GF-D8 (cell line): ENCODE data around the gene SPTBN4.

Source experiments
- DNase-seq: peaks from one replicate; lab custom pipeline; 2025; lab: John Stamatoyannopoulos, UW

Gene SPTBN4

GRCh38 chr19:40565910-40566495 is 99.2 kb downstream of the SPTBN4 start:
- DNase-seq: no peak

DNA sequence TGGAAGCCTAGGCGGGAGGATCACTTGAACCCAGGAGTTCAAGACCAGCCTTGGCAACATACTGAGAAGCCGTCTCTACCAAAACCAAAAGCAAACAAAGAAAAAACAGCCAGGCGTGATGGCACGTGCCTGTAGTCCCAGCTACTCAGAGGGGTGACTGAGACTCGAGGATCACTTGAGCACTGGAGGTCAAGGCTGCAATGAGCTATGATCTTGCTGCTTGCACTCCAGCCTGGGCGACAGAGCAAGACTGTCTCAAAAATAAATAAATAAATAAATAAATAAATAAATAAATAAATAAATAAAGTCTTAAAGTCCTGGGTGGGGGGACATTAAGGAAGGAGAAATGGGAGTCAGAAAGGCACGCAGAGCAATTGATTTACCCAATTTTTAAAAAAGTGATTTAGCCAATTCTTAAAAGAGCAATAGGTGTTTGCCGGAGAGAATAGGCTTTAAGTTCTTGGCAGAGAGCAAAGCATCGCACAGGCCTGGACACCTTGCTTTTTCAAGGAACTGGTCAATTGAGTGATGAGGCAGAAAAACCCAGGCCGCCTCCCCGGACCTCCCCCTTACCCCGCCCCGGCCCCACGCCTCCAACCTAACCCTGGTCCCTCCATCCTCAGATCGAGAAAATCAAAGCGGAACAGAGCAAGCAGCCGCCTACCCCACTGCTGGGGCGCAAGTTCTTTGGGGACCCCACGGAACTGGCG is 100.4 kb downstream of the SPTBN4 start:
- DNase-seq: no peak

GRCh38 chr19:40567750-40568494 is 101.1 kb downstream of the SPTBN4 start:
- no peak for DNase-seq

- peak; percentile 83 for DNase-seq
These were observed 103.7 kb downstream of the SPTBN4 start for GRCh38 chr19:40570313-40571004.

DNA sequence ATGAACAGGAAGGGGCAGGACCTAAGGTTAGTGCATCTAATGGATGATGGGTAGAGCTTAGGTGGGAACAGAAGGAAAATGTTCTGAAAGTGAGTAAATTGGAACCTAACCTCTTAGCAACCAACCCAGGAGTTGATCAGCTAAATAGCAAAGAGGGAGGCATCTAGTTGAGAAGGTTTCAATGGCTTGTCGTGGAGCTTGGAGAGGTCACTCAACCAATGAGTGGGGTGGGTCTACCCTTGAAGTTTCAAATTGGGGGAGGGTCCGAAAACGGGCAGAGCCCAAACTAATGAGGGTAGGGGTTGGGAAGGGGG is 104.2 kb downstream of the SPTBN4 start:
- no peak for DNase-seq

- DNase-seq: no peak
These were observed 105.2 kb downstream of the SPTBN4 start for GRCh38 chr19:40571831-40572495.

DNA sequence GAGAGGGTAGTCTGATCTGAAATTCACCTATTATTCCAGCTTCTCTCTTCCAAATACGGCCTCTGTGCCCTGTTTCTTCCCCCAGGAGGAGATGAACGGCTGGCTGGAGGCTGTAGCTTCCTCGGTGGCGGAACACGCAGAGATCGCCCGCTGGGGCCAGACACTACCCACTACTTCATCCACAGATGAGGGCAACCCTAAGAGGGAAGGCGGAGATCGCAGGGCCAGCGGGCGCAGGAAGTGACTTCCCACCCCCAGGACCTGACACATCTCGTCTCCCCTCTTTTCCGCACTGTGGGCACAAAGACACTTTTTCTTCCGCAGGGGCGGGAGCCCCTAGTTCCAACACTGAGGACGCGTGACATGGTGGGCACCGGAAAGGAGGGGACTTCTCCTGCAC is 108.5 kb downstream of the SPTBN4 start:
- no peak for DNase-seq

DNA sequence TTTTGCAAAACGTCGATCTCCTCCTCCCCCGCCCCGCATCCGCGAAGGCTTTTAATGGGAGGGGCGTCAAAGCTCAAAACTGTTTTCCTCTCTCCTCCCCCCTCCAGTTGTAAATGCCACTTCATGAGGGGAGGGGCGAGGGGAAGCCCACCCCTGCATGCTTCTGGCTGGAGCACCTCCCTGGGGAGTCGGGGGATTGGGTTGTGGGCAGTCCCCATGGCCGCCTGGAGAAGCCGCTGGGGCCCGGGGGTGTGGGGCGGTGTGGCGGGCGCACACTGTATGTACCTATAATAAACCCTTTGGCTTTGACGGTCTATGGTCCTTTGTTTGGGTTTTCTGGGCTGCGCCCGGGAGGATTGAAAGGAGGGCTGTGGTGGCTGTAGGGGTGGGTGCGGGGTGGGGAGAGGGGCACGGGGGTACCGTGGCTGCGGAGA is 109.4 kb downstream of the SPTBN4 start:
- DNase-seq: no peak

DNA sequence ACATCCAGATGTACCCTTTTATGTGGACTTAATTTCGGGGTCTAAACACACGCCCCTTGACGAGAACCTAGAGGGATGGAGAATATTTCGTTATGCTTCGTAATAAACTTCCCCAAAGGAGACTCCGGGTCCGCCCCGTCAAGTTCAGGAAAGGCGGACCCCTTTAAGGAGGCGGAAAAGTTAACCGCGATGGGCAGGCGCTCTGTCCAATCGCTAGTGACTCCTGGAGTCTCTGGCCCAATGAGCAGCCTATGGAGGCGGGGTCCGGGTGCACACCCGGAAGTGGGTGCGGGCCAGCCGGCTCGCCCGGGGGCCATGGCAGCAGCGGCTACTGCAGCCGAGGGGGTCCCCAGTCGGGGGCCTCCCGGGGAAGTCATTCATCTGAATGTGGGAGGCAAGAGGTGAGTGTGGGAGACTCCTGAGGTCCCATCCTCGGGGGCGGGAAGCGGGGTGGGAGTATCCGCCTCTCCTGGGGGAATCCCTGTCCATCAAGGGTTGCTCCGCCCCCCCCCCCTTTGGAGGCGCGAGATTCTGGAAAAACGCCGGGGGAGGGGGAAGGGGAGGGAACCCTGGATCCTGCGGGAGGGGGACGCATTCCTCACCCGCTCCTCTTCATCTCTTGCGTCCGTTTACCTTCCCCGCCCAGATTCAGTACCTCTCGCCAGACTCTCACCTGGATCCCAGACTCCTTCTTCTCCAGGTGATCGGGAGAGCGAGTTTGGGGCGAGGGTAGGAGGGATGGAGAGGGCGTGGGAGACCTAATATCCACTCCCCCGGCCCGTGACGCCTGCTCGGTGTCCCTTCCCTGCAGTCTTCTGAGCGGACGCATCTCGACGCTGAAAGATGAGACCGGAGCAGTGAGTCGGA is 110.0 kb downstream of the SPTBN4 start, which contains the start of gene SHKBP1:
SHKBP1 (plus strand) TSS at position 289 of the 867 bp plus-strand sequence; CDS start at position 316, 27 bp downstream.
- DNase-seq: peak; percentile 78

DNA sequence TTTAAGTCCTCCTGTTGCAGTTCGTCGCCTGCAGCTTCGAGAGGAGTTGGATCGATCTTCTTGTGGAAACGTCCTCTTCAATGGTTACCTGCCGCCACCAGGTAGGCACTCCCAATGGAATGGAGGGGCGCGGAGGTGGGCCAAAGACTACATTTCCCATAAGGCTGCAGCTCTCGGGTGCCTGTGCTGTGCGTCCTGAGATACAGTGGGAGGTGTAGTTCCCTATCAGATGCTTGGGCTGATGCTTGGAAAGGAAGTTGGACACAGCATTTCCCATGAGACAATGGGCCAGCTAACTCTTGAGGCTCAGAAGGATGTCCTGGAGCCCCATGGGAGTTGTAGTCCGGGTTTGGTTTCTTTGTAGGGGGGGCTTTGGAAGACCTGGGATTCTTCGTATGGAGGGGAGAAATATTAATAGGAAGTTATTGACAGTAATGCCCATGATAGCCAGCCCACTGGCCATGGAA is 111.7 kb downstream of the SPTBN4 start:
- no peak for DNase-seq

DNA sequence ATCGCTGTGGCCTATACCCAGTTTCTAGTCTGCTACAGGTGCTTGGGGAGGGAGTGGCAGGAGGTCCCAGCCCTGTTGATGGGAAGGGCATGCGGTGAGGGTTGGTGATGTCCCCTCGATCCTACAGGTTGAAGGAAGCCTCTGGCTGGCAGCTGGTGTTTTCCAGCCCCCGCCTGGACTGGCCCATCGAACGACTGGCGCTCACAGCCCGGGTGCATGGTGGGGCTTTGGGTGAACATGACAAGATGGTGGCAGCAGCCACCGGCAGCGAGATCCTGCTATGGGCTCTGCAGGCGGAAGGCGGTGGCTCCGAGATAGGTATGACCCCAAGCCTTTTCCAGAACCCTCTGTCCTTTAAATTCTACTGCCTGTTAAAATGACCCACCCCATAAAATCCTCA is 113.8 kb downstream of the SPTBN4 start:
- DNase-seq: no peak

DNA sequence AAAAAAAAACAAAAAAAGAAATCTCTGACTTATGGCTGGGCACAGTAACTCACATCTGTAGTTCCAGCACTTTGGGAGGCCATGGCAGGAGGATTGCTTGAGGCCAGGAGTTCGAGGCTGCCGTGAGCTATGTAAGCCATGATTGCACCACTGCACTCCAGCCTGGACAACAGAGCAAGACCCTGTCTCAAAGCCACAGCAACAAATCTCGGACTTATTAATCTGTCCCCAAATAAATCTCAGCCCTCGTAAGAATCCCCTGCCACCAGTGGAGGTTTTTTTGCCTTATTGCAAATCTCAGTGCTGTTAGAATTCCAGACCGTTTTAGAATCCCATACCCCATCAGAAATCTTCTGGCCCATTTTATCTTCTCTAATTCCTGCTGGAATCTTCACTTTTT is 114.7 kb downstream of the SPTBN4 start:
- DNase-seq: no peak

DNA sequence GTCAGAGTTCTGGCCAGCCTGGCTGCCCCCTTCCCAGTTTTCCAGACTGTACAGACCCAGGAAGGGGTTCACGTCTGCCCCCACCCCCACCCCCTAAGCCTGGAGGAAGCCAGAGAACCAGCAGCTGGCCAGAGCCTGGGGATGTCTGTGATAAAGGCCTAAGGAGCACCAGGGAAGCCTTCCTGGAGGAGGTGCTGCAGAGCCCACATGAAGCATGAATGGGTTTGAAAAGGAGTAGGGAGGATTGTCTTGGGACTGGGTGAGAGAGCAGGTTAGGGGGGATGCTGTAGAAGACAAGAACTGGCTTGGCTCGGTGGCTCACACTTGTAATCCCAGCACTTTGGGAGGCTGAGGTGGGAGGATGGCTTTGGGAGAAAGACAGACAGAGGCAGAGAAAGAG is 115.7 kb downstream of the SPTBN4 start:
- no peak for DNase-seq

GRCh38 chr19:40583283-40583682 is 116.5 kb downstream of the SPTBN4 start:
- no peak for DNase-seq

GRCh38 chr19:40584007-40584406 is 117.2 kb downstream of the SPTBN4 start:
- no peak for DNase-seq

DNA sequence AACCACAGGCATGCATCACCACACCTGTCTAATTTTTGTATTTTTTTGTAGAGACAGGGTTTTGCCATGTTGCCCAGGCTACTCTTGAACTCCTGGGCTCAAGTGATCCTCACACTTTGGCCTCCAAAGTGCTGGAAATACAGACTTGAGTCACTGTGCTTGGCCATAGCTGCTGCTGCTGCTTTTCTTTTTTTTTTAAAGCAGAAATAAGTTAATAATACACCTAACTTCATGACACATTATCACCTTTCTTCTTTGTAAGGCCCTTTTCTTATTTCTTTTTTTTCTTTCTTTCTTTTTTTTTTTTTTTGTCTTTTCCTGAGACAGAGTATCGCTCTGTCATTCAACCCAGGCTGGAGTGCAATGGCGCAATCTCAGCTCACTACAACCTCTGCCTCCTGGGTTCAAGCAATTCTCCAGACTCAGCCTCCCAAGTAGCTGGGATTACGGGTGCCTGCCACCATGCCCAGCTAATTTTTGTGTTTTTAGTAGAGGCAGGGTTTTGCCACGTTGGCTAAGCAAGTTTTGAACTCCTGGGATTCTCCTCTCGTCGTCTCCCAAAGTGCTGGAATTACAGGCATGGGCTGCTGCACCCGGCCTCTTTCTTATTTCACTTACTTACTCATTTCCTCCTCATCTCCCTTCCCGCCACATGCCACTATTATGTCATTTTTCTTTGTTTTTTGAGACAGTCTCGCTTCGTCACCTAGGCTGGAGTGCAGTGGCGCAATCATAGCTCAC is 118.6 kb downstream of the SPTBN4 start:
- DNase-seq: peak; percentile 40

GRCh38 chr19:40585982-40586422 is 119.2 kb downstream of the SPTBN4 start:
- DNase-seq: no peak

- DNase-seq: no peak
These were observed 119.8 kb downstream of the SPTBN4 start for GRCh38 chr19:40586611-40587010.

GRCh38 chr19:40588110-40588854 is 121.5 kb downstream of the SPTBN4 start:
- DNase-seq: no peak
